GM19467 (cell line): ENCODE results near the gene TBC1D1.

Experiments used
- ATAC-seq: cut with Tn5 transposase; IDR thresholded peaks from one replicate; pipeline ENCODE4 v1.9.1; 2021; ENCODE audit warnings: mild to moderate bottlenecking, moderate library complexity; ENCODE audit not compliant: unreplicated experiment

TBC1D1 gene

DNA sequence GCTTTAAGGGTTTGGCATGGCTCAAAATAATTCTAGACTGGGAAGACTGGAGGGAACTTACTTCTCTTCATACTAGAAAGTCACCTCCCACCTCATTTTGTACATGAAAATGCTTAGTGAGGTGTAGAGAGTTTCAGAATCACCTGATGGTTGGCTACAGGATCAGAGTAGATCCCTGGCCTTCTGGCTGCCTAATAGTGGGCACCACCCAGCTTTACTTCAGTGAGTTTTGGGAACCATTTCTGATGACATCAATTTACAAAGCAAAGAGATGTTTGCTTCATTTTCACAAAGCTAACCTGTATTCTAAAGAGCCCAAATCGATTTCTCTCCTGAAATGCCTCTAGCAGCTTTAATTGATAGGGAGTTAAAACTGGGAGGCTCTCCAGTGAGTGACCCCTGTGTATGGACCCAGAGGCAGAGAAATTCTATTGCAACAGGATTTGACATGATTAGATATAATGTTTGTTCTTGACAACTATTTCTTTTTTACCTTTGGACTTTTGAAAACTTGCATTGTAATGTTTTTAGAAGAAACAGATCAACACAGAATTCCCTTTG, 249.8 kb downstream of the TBC1D1 start:
- no peak for ATAC-seq

DNA sequence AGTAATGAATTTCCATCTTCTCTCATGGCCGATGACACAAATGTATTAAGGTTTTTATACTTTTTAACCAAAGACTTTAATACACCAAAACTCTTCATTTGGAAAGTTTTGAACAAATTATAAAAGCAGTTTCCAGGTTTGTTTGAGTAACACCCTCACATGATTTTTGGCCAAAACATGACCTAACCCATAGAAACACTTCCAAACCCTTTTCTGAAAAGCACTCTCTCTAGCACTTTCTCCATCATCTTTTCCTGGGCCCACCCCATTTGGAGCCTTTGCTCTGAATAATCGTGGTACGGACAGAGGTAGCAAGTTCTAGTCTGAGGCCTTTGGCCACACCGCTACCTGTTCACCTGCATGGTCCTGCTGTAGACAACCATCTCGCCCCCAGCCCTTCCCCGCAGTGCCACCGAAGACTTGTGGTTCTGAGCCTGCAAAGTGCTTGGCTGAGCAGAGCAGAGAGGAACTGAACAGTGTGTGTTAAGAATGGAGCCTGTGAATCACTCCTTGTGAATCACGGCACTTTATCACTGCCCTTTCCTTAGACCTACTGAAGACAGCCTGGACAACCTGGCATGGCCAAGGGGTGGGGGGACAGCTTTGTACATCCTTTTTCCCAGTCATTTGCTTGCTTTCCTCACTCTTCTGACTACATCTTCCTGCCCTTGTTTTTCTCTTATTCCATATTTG, 251.1 kb downstream of the TBC1D1 start:
- ATAC-seq, result no peak

DNA sequence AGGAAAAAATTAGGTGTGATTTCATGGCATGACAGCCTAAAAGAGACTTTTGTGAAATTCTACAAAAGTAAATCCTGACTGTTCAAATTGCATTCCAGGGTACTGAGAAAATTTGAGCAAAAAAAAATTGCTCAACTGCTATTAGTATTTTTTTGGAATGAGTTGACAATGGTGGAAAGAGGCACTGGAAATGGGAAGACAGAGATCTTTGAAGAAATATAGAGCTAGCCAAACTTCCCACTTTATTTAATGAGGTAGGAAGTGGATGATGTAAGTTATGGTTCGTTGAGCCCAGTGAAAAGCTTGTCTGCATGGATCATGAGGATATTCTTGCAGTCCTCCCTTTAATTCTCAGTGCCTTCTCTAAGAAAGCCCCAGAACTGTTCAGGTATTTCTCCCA, 253.1 kb downstream of the TBC1D1 start:
- no peak for ATAC-seq

DNA sequence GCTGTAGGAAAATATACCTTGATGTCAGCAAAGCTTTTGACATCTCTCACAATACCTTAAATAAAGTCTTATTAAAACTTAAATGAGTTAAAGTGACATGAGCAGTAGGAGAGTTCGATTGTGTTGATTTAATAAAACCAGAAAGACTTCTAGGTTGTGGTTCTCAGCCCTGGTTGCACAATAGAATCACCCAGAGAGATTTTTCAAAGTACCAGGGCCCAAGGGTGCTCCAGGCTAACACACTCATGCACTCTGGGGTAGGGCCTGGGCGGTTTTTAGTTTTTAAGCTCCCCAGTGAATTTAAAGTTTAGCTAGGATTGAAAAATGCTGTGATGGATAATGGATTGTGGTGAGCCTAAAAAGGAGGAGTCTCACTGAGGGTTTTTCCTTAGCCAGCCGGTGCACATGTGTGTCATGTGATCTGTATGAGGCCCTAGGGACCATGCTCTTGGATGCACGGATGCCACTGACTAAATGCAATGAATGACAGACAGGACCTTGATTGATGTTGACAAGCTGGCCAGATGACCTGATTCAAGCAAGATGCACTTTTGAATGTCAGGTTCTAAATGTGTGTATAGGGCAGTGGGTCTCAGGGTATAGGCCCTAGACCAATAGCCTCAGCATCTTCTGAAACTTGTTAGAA, 254.3 kb downstream of the TBC1D1 start:
- no peak for ATAC-seq

DNA sequence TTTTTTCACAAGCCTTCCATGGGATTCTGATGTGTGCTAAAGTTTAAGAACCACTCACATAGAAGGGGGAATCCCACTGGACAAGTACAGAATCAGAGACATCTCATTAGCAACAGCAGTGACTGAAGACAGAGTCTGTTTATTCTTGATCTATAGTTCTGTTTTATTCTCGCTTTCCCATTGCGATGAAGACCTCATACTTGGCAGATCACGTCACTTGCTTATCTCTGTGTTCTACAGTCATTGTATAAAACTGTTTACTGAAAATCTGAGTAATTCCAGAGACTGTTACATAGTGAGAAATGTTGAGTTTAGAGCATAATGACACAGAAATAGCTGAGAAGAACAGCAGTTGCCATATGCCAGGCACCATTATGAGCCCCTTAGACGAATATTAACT, 254.9 kb downstream of the TBC1D1 start:
- ATAC-seq, result no peak

DNA sequence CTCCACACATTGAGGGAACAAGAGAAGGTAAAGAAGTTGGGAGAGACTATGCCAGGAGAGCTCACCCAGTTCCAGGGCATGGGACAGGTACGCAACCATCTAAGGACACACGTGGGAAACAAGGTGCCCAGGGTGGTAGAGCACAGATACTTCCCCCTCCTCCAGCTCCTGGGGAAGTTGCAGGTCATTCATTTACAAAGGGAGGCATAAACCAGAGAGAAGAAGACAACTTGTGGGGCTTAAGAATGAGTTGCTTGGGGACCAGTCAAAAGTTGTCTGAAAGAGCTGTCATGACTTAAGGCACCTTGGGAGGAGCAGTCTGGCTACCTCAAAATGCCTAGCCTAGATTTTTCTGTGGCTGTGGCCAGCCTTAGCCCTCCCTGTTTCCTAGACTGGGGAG, 255.5 kb downstream of the TBC1D1 start:
- no peak for ATAC-seq

DNA sequence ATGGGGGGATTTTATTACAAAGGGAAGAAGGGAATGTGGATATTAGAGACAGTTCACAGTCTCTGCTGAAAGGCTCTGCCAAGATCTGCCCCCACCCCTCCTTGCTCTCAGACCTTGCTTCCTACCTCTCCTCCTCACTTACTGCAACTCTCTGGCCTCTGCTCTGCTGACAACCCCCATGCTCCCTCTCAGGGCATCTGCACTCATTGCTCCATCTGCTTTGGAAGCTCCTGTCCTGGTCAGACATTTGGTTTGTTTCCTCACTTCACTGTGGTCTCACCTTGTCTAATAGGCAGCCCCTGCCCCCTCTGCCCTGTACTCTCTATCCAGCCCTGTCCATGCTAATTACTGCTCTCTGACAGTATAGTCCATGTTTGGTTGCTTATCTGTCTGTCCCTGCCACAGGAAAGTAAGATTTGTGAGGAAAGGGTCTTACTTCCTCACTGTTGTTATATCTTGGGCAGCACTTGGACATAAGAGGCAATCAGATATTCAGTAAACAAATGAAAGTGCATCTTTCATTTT, 258.6 kb downstream of the TBC1D1 start:
- ATAC-seq, result no peak

DNA sequence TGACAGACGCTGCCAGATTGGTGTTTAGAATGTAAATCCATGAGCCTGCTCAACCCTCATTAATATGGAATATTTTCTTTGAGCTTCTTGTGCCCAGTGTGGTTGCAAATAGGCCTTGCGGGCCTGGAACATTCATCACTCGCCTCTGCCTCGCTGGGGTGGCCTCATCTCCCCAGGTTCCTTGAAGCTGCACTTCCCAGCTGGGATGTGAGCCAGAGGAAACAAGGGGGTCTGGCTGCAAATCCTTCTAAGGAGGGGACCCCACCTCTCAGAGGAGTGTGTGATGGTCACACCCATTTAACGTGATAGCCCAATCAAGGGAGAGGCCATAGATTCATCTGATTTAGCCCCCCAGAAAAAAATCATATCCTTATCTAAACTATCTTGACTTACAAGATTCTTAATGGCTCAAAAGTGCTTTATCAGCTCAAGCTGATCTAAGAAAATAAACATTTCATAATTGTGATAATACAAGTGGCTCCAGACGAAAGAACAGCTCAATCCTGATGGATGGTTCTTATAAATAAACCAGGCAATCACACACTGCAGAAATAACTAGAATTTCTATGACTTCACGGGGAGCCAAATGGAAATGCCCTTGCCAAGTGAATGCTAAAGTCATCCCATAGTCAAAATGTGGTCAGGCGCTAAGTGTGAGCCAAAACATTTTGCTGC, 259.2 kb downstream of the TBC1D1 start:
- no peak for ATAC-seq

DNA sequence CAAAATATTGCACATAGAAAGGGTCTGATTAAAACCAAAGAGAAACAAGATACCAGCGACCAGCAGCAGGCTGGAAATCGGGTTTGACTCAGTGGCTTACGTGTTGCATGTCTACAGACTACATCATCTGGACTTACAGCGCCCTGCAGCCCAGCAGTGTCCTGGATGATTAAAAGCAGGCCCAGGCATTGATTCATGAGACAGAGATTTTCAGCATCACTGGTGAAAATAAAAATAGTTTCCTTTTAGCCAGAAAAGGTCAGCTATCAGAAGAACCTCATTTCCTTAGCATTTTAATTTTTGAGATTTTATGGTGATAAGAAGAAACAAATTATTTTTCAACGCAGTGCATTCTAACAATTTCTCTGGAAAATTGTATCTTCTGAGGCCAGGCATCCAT, 259.9 kb downstream of the TBC1D1 start:
- ATAC-seq, result no peak

DNA sequence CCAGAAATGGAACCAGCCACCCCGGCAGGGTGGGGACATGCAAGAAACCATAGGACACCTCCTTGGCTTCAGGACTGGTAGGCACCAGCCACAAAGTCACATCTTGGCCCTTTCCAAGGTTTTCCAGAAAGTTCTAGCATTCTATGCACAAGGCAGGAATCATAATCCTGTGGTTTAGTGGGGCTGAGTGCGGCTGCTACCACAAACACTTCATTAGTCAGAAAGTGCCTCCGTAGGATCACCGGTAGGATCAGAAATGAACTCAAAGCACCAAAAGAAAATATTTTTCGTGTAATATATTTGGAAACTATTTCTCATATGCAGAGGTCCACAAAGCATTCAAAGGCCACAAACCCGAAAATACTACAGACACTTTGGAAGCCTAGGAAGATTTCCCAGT, 261.0 kb downstream of the TBC1D1 start:
- no peak for ATAC-seq

DNA sequence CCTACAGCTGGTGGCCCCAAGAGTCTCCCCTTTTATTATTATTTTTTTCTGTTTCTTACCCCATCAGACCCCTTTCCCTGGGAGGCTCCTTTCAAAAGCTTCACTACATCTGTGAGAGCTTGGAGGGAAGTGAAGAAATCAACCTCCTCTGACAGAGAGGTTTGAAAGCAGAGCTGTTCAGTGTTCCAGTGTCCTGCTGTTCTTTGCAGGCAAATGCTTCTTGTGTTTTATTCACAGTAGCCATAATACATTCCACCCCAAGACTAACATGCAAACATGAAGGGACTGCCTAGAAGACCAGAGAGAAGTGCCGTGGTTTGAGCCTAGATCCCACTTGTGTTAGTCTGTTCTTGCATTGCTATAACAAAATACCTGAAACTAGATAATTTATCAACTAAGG, 261.4 kb downstream of the TBC1D1 start:
- no peak for ATAC-seq

DNA sequence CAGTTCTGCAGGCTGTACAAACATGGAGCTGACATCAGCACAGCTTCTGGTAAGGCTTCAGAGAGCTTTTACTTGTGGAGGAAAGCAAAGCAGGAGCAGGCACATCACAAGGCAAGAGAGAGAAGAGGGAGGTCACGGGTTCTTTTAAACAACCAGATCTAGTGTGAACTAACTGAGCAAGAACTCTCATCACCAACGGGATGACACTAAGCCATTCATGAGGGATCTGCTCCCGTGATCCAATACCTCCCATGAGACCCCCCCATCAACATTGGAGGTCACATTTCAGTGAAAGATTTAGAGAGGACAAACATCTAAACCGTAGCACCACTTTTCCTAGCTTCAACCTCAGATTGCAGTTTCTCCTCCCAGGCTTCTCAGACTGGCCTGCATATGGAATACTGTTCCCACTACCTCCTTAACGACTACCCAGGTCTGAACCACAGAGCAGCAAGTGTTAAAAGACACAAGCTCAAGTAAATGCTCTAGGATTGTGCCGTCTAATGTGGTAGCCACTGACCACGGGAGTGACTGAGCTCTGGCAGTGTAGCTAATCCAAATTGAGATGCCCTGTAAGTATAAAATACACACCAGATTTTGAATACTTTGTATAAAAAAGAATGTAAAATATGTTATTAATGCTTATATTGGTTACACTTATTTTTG, 262.0 kb downstream of the TBC1D1 start:
- ATAC-seq, result no peak

DNA sequence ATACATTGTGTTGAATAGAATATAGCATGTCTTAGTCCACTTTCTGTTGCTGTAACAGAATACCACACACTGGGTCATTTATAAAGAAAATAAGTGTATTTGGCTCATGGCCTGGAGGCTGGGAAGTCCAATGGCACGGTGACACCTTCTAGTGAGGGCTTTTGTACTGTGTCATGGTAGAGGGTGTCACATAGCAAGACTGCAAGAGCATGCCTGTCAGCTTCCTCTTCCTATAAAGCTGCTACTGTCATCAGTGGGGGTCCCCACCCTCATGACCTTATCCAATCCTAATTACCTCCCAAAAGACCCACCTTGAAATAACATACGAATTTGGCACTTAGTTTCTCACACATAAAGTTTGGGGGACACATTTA, 262.5 kb downstream of the TBC1D1 start:
- ATAC-seq, result no peak

DNA sequence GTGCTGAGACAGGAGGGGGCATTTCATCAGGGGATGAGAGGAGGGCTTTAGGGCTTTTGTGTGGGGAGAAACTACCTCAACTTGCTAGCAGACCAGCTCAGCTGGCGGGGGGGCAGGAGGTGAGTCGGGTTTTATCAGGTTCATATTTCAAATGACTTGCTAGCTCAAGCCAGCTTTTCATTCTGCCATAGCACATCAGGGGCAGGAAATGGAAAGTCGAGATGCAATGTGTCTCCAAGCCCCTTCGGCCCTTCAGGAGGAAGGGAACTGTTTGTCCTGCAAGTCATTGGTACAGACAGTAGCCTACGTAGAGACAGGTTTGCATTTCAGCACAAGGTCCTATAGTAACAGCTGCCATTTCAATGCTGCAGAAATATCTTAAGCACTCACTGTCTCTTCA, 263.4 kb downstream of the TBC1D1 start:
- ATAC-seq, result no peak

DNA sequence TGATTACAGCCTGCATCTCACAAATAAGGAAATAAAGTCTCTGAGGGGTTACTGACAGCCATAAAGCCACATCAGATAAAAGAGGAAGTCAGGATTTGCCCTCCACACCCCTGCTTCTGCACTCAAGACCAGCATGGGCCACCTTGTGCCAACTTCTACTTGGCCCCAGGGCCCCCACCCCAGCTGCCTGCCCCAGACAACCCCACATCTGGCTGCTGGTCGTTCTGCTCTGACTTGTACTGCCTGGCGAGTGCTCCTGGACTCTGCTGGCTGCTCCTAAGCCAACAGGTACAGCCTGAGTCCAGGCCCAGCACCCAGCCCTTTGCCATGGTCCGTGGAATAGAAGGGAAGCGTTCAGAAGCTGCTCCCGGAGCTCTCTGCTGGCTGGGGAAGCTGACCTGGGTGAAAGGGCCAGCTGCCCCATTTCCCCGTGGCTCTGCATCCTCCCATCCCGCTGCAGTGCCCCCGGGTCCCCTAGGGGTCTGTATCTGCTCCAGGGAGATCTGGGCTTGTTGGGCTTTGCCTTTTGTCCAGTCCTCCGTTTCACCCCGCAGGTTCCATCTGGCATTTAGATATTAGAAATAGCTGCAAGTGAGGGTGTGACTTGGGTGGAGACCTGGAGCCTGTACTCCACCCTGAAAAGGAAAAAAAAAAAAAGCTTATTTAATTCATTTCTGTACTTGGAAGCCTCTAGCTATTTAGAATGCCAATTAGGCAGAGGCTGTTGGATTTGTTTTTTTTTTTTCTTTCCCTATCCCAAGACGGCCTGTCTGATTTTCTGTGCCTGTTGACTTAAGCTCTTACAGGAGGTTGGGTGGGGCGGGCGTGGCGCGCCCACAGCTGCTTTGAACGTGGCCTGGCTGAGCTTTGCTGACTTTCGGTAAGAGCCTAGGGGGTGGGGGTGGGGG, 264.1 kb downstream of the TBC1D1 start:
- no peak for ATAC-seq

DNA sequence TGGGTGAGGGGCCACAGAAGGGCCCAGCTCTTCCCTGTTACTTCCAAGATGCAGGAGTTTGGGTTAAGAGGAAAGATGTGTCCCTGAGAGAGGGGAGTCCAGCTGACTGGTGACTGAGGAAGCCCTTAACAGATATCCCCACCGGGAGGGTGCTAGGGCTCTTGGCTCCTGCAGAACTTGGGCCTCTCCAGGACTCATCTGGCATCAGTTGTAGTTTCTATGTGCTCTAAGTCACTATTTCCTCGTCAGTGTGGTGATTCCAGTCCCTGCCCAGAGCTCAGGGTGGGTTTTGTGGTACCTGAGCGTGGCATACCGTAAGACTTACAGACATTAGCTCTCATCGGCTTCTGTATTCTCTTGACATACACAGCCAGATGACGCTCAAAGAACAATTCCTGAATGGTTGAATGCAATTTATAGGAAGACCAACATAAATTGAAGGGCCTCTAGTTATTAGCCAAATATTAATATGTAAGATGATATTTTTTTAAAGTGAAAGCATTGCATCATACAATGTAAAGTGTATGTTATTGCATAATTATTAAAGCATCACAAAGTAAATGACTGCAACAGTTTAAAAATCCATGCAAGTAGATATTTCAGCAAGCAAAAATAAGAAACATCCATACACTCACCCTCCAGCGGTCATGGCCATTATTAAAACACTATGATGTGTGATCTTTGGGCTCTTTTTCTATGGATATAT, 264.9 kb downstream of the TBC1D1 start:
- no peak for ATAC-seq

DNA sequence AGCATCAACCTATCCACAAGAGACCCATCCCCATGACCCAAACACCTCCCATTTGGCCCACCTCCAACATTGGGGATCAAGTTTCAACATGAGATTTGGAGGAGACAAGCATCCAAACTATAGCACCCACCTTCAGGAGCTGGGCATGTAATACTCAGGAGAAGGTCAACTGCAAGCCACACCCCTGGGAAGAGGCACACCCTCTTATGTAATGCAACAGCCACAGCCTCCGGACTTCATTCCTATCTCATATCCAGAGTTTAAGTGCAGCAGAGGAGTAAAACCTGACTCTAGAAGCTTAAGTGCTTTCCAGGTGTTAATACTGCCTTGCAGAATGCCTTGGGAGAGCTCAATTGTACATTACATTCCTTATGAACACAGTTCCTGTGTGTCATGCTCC, 266.7 kb downstream of the TBC1D1 start:
- no peak for ATAC-seq

DNA sequence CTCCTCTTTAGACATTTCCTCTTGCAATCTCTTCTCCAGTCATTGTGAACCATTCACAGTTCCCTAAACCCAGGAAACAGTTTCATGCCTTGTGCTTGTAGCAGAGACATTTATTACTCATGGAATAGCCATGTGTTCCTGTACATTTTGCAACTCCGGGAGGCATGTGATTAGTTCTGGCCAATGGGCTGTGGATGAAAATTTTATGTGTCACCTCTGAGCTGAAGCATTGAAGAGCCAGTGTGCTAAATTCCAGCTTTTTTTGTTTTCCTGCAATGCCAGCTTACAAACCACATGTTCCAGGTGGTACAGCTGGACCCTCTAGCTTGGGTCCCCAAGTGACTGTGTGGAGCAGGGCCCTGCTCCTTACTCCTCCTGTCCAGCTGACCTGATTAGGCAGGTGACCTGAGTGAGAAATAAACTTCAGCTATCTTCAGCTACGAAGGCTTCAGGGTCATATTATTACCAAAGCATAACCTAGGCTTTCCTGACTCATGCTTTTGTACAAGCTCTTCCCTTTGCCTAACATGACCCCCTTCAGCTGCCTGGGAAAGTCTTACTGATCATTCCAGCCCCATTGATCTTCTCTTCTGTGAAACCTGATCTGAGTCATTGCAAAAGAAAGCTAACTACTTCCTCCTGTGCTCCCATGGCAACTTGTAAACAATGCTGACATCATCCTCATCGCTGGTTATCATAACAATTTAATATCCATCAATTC, 269.8 kb downstream of the TBC1D1 start:
- ATAC-seq, result peak; percentile 84
